Liver (tissue), 3 donors: ENCODE measurements around the gene RAB3IP.

Source experiments
- FOXA1 ChIP-seq: IDR thresholded peaks from 2 replicates; pipeline ENCODE4 v1.6.1; 2016; ENCODE audit warnings: antibody characterized with exemption
- FOXA2 ChIP-seq: IDR thresholded peaks from 2 replicates; pipeline ENCODE4 v1.6.1; 2016; ENCODE audit warnings: antibody characterized with exemption
- GABPA ChIP-seq, 2 donors: IDR thresholded peaks in 1 of 2; conservative IDR thresholded peaks in 1 of 2; 2 replicates each; pipeline ENCODE4 v1.6.1; 2016; ENCODE audit warnings: antibody characterized with exemption in 2 of 2, mild to moderate bottlenecking in 1 of 2, moderate library complexity in 1 of 2
- JUND ChIP-seq, 2 donors: IDR thresholded peaks; 2 replicates each; pipeline ENCODE4 v1.6.1; 2016; ENCODE audit warnings: antibody characterized with exemption in 2 of 2
- RAD21 ChIP-seq, 2 donors: IDR thresholded peaks; 2 replicates each; pipeline ENCODE4 v1.6.1; 2016; ENCODE audit warnings: antibody characterized with exemption in 2 of 2, mild to moderate bottlenecking in 2 of 2
- REST ChIP-seq: IDR thresholded peaks from 2 replicates; pipeline ENCODE4 v1.6.1; 2016; ENCODE audit warnings: antibody characterized with exemption, mild to moderate bottlenecking
- RXRA ChIP-seq, 2 donors: IDR thresholded peaks; 2 replicates each; pipeline ENCODE4 v1.6.1; 2017 to 2018; ENCODE audit warnings: antibody characterized with exemption in 2 of 2, mild to moderate bottlenecking in 1 of 2
- SP1 ChIP-seq: IDR thresholded peaks from 2 replicates; pipeline ENCODE4 v1.6.1; 2018; ENCODE audit warnings: antibody characterized with exemption, mild to moderate bottlenecking
- TAF1 ChIP-seq: conservative IDR thresholded peaks from 2 replicates; pipeline ENCODE4 v1.6.1; 2016; ENCODE audit warnings: antibody characterized with exemption, mild to moderate bottlenecking
- YY1 ChIP-seq: IDR thresholded peaks from 2 replicates; pipeline ENCODE4 v1.6.1; 2016; ENCODE audit warnings: antibody characterized with exemption, mild to moderate bottlenecking
- TF ChIP-seq, protein P1 (sequence below): fragments of 150-350 bp; IDR thresholded peaks from 2 replicates; pipeline ENCODE4 v1.5.1; 2017; ENCODE audit warnings: improper control_type of control experiment, low read depth, low read length; ENCODE audit not compliant: missing input control
- TF ChIP-seq, protein P2 (sequence below): IDR thresholded peaks from 2 replicates; pipeline ENCODE4 v1.6.1; 2016; ENCODE audit warnings: antibody characterized with exemption
- TF ChIP-seq, protein P3 (sequence below): IDR thresholded peaks from 2 replicates; pipeline ENCODE4 v1.6.1; 2016; ENCODE audit warnings: antibody characterized with exemption
- TF ChIP-seq, protein P4 (sequence below): IDR thresholded peaks from 2 replicates; pipeline ENCODE4 v1.6.1; 2016; ENCODE audit warnings: antibody characterized with exemption
- donor health status: healthy.
- donor health status: healthy.

- TF ChIP-seq GABPA (IDR thresholded peaks at IDR 0.05 in 1 of 2, conservative IDR thresholded peaks at IDR 0.05 in 1 of 2) (no peak), JUND (IDR thresholded peaks at IDR 0.05) (no peak), RAD21 (IDR thresholded peaks at IDR 0.05) (no peak), REST (no peak), YY1 (no peak), RXRA (IDR thresholded peaks at IDR 0.05) (no peak), SP1 (no peak), FOXA1 (no peak), TAF1 (no peak), FOXA2 (no peak)
- TF ChIP-seq, protein P1, sequence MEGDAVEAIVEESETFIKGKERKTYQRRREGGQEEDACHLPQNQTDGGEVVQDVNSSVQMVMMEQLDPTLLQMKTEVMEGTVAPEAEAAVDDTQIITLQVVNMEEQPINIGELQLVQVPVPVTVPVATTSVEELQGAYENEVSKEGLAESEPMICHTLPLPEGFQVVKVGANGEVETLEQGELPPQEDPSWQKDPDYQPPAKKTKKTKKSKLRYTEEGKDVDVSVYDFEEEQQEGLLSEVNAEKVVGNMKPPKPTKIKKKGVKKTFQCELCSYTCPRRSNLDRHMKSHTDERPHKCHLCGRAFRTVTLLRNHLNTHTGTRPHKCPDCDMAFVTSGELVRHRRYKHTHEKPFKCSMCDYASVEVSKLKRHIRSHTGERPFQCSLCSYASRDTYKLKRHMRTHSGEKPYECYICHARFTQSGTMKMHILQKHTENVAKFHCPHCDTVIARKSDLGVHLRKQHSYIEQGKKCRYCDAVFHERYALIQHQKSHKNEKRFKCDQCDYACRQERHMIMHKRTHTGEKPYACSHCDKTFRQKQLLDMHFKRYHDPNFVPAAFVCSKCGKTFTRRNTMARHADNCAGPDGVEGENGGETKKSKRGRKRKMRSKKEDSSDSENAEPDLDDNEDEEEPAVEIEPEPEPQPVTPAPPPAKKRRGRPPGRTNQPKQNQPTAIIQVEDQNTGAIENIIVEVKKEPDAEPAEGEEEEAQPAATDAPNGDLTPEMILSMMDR = no peak
- TF ChIP-seq, protein P2, sequence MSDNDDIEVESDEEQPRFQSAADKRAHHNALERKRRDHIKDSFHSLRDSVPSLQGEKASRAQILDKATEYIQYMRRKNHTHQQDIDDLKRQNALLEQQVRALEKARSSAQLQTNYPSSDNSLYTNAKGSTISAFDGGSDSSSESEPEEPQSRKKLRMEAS = no peak
- TF ChIP-seq, protein P3, sequence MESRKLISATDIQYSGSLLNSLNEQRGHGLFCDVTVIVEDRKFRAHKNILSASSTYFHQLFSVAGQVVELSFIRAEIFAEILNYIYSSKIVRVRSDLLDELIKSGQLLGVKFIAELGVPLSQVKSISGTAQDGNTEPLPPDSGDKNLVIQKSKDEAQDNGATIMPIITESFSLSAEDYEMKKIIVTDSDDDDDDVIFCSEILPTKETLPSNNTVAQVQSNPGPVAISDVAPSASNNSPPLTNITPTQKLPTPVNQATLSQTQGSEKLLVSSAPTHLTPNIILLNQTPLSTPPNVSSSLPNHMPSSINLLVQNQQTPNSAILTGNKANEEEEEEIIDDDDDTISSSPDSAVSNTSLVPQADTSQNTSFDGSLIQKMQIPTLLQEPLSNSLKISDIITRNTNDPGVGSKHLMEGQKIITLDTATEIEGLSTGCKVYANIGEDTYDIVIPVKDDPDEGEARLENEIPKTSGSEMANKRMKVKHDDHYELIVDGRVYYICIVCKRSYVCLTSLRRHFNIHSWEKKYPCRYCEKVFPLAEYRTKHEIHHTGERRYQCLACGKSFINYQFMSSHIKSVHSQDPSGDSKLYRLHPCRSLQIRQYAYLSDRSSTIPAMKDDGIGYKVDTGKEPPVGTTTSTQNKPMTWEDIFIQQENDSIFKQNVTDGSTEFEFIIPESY = no peak
- TF ChIP-seq, protein P4, sequence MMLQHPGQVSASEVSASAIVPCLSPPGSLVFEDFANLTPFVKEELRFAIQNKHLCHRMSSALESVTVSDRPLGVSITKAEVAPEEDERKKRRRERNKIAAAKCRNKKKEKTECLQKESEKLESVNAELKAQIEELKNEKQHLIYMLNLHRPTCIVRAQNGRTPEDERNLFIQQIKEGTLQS = no peak
Observed at GRCh38 chr12:69816082-69816481, 77.4 kb downstream of the RAB3IP start.
